T-helper 2 cell treated with Interferon-gamma antibody and Interleukin-4, amounts not matched to agents 5 μg/mL and 100 μg/mL, for 36 hours (primary cell): ENCODE results near the gene CUX1.
"Not testable (repeated sequence)": the region's sequence is repeated elsewhere in the genome, so short reads cannot be mapped to it uniquely, and the experiment has no call there.

Experiments
- DNase-seq: peaks from one replicate; pipeline ENCODE4 v3.0.0; 2021; ENCODE audit warnings: low spot score
- H3K27ac Mint-ChIP-seq: one replicate; pipeline ENCODE4 v1.8.0; 2021; ENCODE audit warnings: mild to moderate bottlenecking, mixed read lengths
- H3K27me3 Mint-ChIP-seq: one replicate; pipeline ENCODE4 v1.8.0; 2021; ENCODE audit warnings: low read depth, mixed read lengths
- H3K36me3 Mint-ChIP-seq: one replicate; pipeline ENCODE4 v1.8.0; 2021; ENCODE audit warnings: low read depth, mixed read lengths
- H3K4me1 Mint-ChIP-seq: one replicate; pipeline ENCODE4 v1.8.0; 2021; ENCODE audit warnings: low read depth, mixed read lengths
- H3K4me3 Mint-ChIP-seq: one replicate; pipeline ENCODE4 v1.8.0; 2022; ENCODE audit warnings: mild to moderate bottlenecking, moderate library complexity, mixed read lengths
- H3K9me3 Mint-ChIP-seq: one replicate; pipeline ENCODE4 v1.8.0; 2021; ENCODE audit warnings: mixed read lengths

Gene CUX1

DNA sequence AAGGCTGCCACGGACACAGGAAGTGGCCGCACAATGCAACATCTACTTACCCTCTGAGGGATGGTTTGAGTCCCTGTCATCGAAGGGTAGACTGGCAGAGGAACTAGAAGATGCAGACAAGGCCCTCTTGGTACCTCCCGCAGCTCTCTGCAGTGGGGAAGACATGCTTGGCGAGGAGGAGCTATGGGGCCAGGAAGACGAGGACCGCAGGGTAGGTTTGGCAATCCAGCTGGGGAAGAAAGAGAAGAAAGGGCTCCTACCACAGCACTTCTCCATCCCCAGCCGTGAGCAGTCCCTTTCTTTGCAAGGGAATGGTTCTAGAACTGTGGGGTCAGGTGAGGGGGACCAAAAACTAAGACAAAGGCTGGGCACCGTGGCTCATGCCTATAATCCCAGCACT is 511.9 kb downstream of the CUX1 start:
- not testable (repeated sequence) for H3K4me3 Mint-ChIP-seq, H3K9me3 Mint-ChIP-seq, H3K4me1 Mint-ChIP-seq, DNase-seq, H3K36me3 Mint-ChIP-seq, H3K27me3 Mint-ChIP-seq, H3K27ac Mint-ChIP-seq

- not testable (repeated sequence) for DNase-seq, H3K4me3 Mint-ChIP-seq, H3K27me3 Mint-ChIP-seq, H3K27ac Mint-ChIP-seq, H3K9me3 Mint-ChIP-seq, H3K4me1 Mint-ChIP-seq, H3K36me3 Mint-ChIP-seq
Observed at GRCh38 chr7:102330666-102331460, 513.4 kb downstream of the CUX1 start.
